NCI-H748 treated with DMSO at 0.1 percent for 48 hours (cell line): ENCODE data around the gene ALDH8A1.
"Not testable (repeated sequence)": the region's sequence is repeated elsewhere in the genome, so short reads cannot be mapped to it uniquely, and the experiment has no call there.

Experiments used
- DNase-seq: peaks from one replicate; lab custom pipeline; 2025; lab: John Stamatoyannopoulos, UW

The ALDH8A1 gene

GRCh38 chr6:134909701-134910592 lies 40.0 kb downstream of the ALDH8A1 start:
- DNase-seq, result no peak

- DNase-seq, result no peak
Measured at GRCh38 chr6:134908906-134909516, 40.9 kb downstream of the ALDH8A1 start.

GRCh38 chr6:134904731-134905130 lies 45.2 kb downstream of the ALDH8A1 start:
- not testable (repeated sequence) for DNase-seq

- no peak for DNase-seq
Measured at GRCh38 chr6:134903448-134903847, 46.5 kb downstream of the ALDH8A1 start.

- DNase-seq, result no peak
Measured at GRCh38 chr6:134902936-134903335, 47.0 kb downstream of the ALDH8A1 start.

GRCh38 chr6:134902074-134902861 lies 47.6 kb downstream of the ALDH8A1 start:
- no peak for DNase-seq

GRCh38 chr6:134898575-134898974 lies 51.3 kb downstream of the ALDH8A1 start:
- DNase-seq, result no peak

GRCh38 chr6:134898166-134898565 lies 51.7 kb downstream of the ALDH8A1 start:
- DNase-seq, result not testable (repeated sequence)

GRCh38 chr6:134896910-134897309 lies 53.0 kb downstream of the ALDH8A1 start:
- DNase-seq, result peak; percentile 85

- DNase-seq, result no peak
Measured at GRCh38 chr6:134894800-134895199, 55.1 kb downstream of the ALDH8A1 start.

- no peak for DNase-seq
Measured at GRCh38 chr6:134892362-134892761, 57.5 kb downstream of the ALDH8A1 start.

- no peak for DNase-seq
Measured at GRCh38 chr6:134891633-134892032, 58.3 kb downstream of the ALDH8A1 start.

- DNase-seq, result no peak
Measured at GRCh38 chr6:134888316-134888715, 61.6 kb downstream of the ALDH8A1 start.

GRCh38 chr6:134884752-134885151 lies 65.1 kb downstream of the ALDH8A1 start:
- DNase-seq, result no peak

GRCh38 chr6:134883314-134883713 lies 66.6 kb downstream of the ALDH8A1 start:
- DNase-seq, result no peak

- peak; percentile 64 for DNase-seq
Measured at GRCh38 chr6:134882426-134883038, 67.4 kb downstream of the ALDH8A1 start.

GRCh38 chr6:134880487-134881190 lies 69.3 kb downstream of the ALDH8A1 start:
- no peak for DNase-seq

GRCh38 chr6:134878136-134878535 lies 71.8 kb downstream of the ALDH8A1 start:
- DNase-seq, result no peak

- no peak for DNase-seq
Measured at GRCh38 chr6:134875367-134875766, 74.5 kb downstream of the ALDH8A1 start.

- no peak for DNase-seq
Measured at GRCh38 chr6:134873500-134874388, 76.2 kb downstream of the ALDH8A1 start.
